K562 (cell line): ENCODE results near the gene TP73. TPM values are rescaled to one million over a fixed set of nuclear protein-coding genes. Genes with fewer than 3 reads are reported as not detected.

Source experiments
- ATAC-seq: fragments of 200-7000 bp; cut with Tn5 transposase; 3 replicates; pipeline ENCODE4 v1.9.1; 2020; ENCODE audit warnings: moderate library complexity
- BruUV-seq: library from RNA; stranded (reverse); fragments of 400-500 nt; replicated peaks from 2 replicates; lab custom pipeline; 2021; lab: Mats Ljungman, UMichigan
- CTCF ChIA-PET: fragments of 300-600 bp; formaldehyde crosslinking; extraction: SDS; loops from one replicate; lab custom pipeline; 2021; ENCODE audit warnings: low intra/inter-chr PET ratio; lab: Yijun Ruan, JAX
- POLR2A ChIA-PET: fragments of 300-600, 350-650 bp; sonication (Branson Sonifier 250); formaldehyde crosslinking; extraction: SDS; loops from one replicate; lab custom pipeline; 2021; ENCODE audit warnings: antibody characterized with exemption, inconsistent platforms; lab: Yijun Ruan, JAX
- DNase-seq, 4 experiments: peaks; one replicate each; pipeline versions ENCODE4 v3.0.0 to v3.0.0-alpha.2; 2011 to 2018; ENCODE audit warnings: low spot score in 3 of 4, mixed read lengths in 3 of 4; ENCODE audit errors: extremely low read depth in 1 of 4
- FAIRE-seq: peaks from 2 replicates; lab custom pipeline; 2011; peaks lifted over from hg19 to GRCh38; lab: Jason Lieb, UNC
- H2AFZ ChIP-seq: 2 replicates; pipeline ENCODE4 v1.6.0; 2011; ENCODE audit warnings: low read depth, low read length, control low read depth, inconsistent platforms
- H3K27ac ChIP-seq: fragments of 200-600 bp; 3 replicates; pipeline ENCODE4 v1.8.0; 2011; ENCODE audit warnings: low read depth, mild to moderate bottlenecking, control low read depth, inconsistent platforms, low read length, moderate library complexity, mixed read lengths; ENCODE audit errors: extremely low read depth
- H3K27me3 ChIP-seq, 2 experiments: fragments of 300-600 bp in 1 of 2; 2 replicates in 1 of 2; 3 replicates in 1 of 2; pipeline versions ENCODE4 v1.6.0 to v1.8.0; 2011; ENCODE audit warnings: inconsistent platforms in 2 of 2, low read length in 2 of 2, mild to moderate bottlenecking in 1 of 2, mixed read lengths in 1 of 2, moderate library complexity in 1 of 2; ENCODE audit not compliant: control insufficient read depth in 2 of 2, insufficient read depth in 2 of 2
- H3K36me3 ChIP-seq: fragments of 300-600 bp; 3 replicates; pipeline ENCODE4 v1.8.0; 2011; ENCODE audit warnings: mild to moderate bottlenecking, low read length, inconsistent platforms; ENCODE audit not compliant: control insufficient read depth, insufficient read depth
- H3K4me1 ChIP-seq, 2 experiments: fragments of 200-600 bp in 1 of 2; replicated peaks in 1 of 2; 2 replicates in 1 of 2; 3 replicates in 1 of 2; pipeline versions ENCODE4 v1.5.1 to v1.8.0; 2011; ENCODE audit warnings: inconsistent platforms in 2 of 2, low read length in 2 of 2, mild to moderate bottlenecking in 1 of 2, mixed read lengths in 1 of 2, moderate library complexity in 1 of 2; ENCODE audit not compliant: control insufficient read depth in 2 of 2, insufficient read depth in 2 of 2
- H3K4me2 ChIP-seq: 2 replicates; pipeline ENCODE4 v1.6.1; 2011; ENCODE audit warnings: low read length, control low read depth, inconsistent platforms, mixed read lengths; ENCODE audit not compliant: insufficient read depth
- H3K4me3 ChIP-seq: fragments of 200-600 bp; sonication (generic), shearing (Covaris generic); 2 replicates; pipeline ENCODE4 v1.5.1; 2016; ENCODE audit warnings: control low read depth, inconsistent platforms
- H3K79me2 ChIP-seq: fragments of 200-600 bp; 3 replicates; pipeline ENCODE4 v1.8.0; 2011; ENCODE audit warnings: low read length, inconsistent platforms; ENCODE audit not compliant: control insufficient read depth, insufficient read depth
- H3K9ac ChIP-seq, 2 experiments: 2 replicates each; pipeline versions ENCODE4 v1.6.0 to v1.6.1; 2011; ENCODE audit warnings: low read depth in 2 of 2, low read length in 2 of 2, control low read depth in 1 of 2, inconsistent platforms in 1 of 2, mild to moderate bottlenecking in 1 of 2, mixed read lengths in 1 of 2; ENCODE audit not compliant: insufficient read depth in 1 of 2
- H3K9me1 ChIP-seq: one replicate; pipeline ENCODE4 v1.6.0; 2011; ENCODE audit warnings: inconsistent platforms, mild to moderate bottlenecking, low read length, moderate library complexity; ENCODE audit not compliant: control insufficient read depth, insufficient read depth
- H3K9me3 ChIP-seq: replicated peaks from 2 replicates; pipeline ENCODE4 v1.5.1; 2011; ENCODE audit warnings: low read depth, low read length, inconsistent platforms; ENCODE audit not compliant: control insufficient read depth, insufficient read depth
- H4K20me1 ChIP-seq: replicated peaks from 2 replicates; pipeline ENCODE4 v1.6.1; 2011; ENCODE audit warnings: low read length, inconsistent platforms, mixed read lengths; ENCODE audit not compliant: control insufficient read depth, insufficient read depth
- MEIS2 ChIP-seq: fragments of 450-650 bp; IDR thresholded peaks from 2 replicates; pipeline ENCODE4 v1.6.1; 2014; ENCODE audit warnings: mild to moderate bottlenecking; ENCODE audit not compliant: partially characterized antibody
- PHB ChIP-seq: fragments of 250-450 bp; sonication (Bioruptor Pico); IDR thresholded peaks from 2 replicates; pipeline ENCODE4 v1.5.0; 2021
- POLR2G ChIP-seq: fragments of 200-400 bp; formaldehyde crosslinking; IDR thresholded peaks from 2 replicates; pipeline ENCODE4 v1.6.1; 2017; ENCODE audit warnings: low read depth, mild to moderate bottlenecking, antibody characterized with exemption, low read length, moderate library complexity
- WGBS: fragments of 100-300 bp; shearing (Covaris generic); methylation state at CpG from one replicate; pipeline ENCODE4 v1.1.6; 2016; ENCODE audit warnings: low coverage, mixed read lengths; ENCODE audit not compliant: insufficient coverage; ENCODE audit errors: missing lambda C conversion rate; 5-methylcytosine and 5-hydroxymethylcytosine counted together
- in situ Hi-C: fragments of 300-500 bp; cut with MboI; formaldehyde crosslinking; loops from 4 replicates; pipeline ENCODE4 v1.15.0; 2018; ENCODE audit warnings: inconsistent platforms, mixed read lengths
- intact Hi-C: fragments of 100-400 bp; cut with micrococcal nuclease; formaldehyde crosslinking; loops from 2 replicates; pipeline ENCODE4 v1.14.2; 2022
- polyA plus RNA-seq, 8 experiments: library from polyadenylated mRNA; depleted of rRNA in 4 of 8; stranded (reverse) in 5 of 8; unstranded in 3 of 8; fragments of >200 nt; fragmentation: Nextera tagmentation in 2 of 8; fragmentation: Illumina TruSeq in 1 of 8; extraction: Ambion mirVana in 2 of 8; extraction: Trizol in 1 of 8; gene quantifications; 2 replicates each; pipeline versions ENCODE4 v1.2.1 to v1.2.3, GENCODE V29; 2011 to 2014; ENCODE audit warnings: inconsistent platforms in 1 of 8, missing spikeins in 1 of 8
- total RNA-seq, 7 experiments: library from RNA; depleted of rRNA in 6 of 7; stranded (reverse); fragments of >200 nt in 6 of 7; fragmentation: Illumina TruSeq in 2 of 7; extraction: Trizol in 2 of 7; gene quantifications; 2 replicates each; pipeline versions ENCODE4 v1.2.1 to v1.2.3, GENCODE V29; 2011 to 2021; ENCODE audit warnings: low replicate concordance in 1 of 7
- TF ChIP-seq, protein P1 (sequence below): fragments of 150-350 bp; conservative IDR thresholded peaks from 2 replicates; pipeline ENCODE4 v1.6.1; 2014; ENCODE audit warnings: low read length

Gene TP73
- total and polyA plus RNA-seq, 9 of the 15 experiments (the other 6 are each of a cell fraction or from before 2014, with no cell fraction given): 0.07 to 1.6 (median 0.40) TPM; not detected in 2

DNA sequence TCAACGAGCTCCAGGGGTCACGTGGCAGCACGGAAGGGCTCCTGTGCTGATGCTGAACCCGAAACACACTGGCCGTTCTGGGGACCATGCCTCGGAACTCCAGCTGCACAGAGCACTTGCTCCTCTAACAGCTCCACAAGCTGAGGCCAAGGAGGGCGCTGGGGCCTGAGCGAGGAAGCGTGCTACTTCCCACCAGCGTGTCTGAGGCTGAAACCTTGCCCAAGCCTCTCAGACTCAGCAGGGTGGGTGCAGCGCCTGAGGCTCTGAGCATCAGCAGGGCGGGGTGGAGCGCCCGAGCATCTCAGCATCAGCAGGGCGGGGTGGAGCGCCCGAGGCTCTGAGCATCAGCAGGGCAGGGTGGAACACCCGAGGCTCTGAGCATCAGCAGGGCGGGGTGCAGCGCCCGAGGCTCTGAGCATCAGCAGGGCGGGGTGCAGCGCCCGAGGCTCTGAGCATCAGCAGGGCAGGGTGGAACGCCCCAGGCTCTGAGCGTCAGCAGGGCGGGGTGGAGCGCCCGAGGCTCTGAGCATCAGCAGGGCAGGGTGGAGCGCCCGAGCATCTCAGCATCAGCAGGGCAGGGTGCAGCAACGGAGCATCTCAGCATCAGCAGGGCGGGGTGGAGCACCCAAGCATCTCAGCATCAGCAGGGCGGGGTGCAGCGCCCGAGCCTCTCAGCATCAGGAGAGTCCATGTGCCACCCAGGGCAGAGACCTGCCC lies 12.0 kb upstream of the TP73 start:
- ChIA-PET POLR2A (no interaction called here), CTCF (no interaction called here)
- no peak for DNase-seq
- no peaks in the 10 kb centered on the region for H3K9me3 ChIP-seq
- TF ChIP-seq MEIS2 (no peak), POLR2G (0 out of 2 replicates have a peak, but pooled peaks have one; percentile 19)
- BruUV-seq: no TSS peak
- no peaks in the 10 kb centered on the region for H3K9me1 ChIP-seq
- H3K4me3 ChIP-seq: no peak overlapping the region
- no peak overlapping the region for H2AFZ ChIP-seq
- 0 out of 2 replicates have a peak, but pooled peaks cover 7% of the 10 kb centered on the region for H4K20me1 ChIP-seq
- in situ Hi-C loops (no loop called here), intact Hi-C loops (no loop called here)
- H3K27ac ChIP-seq: no peak overlapping the region
- H3K36me3 ChIP-seq: peaks cover 49% of the 10 kb centered on the region; the same call in 2 of the 3 replicates
- H3K4me2 ChIP-seq: no peak overlapping the region
- ATAC-seq: no peak
- no peaks in the 10 kb centered on the region for H3K79me2 ChIP-seq
- WGBS: 87% methylated on average over 30 of the region's 36 CpGs
- H3K9ac ChIP-seq: no peak overlapping the region; a peak in 1 of 4 replicates
- no peak for FAIRE-seq
- no peaks in the 10 kb centered on the region for H3K27me3 ChIP-seq
- H3K4me1 ChIP-seq: peaks cover 0 to 8% of the 10 kb centered on the region in 2 experiments; a peak in 1 of 5 replicates

DNA sequence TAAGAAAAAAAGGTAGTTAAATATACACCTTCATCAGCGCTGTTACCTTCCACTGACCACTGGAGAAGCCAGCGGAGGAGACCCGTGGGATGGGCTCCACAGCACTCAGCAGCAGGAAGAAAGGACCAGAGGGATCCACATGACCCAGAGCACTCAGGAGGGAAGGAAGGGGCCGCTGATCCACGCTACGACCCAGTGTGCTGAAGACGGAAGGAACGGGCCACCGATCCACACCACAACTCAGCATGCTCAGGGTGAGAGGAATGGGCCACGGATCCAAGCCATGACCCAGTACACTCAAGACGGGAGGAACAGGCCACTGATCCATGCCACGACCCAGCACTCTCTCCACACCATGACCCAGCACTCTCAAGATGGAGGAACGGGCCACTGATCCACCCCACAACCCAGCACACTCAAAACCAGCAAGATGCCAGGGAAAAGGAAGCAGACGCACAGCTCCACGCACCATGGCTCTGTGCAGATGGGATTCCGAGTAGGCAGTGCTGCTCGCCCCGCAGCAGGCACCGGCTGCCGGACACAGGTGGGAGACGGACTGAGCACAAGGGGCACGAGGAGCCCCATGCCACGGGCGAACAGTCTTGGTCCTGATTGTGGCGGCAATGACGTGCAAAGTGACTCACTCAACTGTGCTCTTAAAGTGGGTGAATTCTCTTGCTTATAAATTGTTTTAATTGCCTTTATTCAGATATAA lies 11.1 kb upstream of the TP73 start:
- ATAC-seq: no peak

More for the DNA sequence above, 11.1 kb upstream of the TP73 start:
- BruUV-seq: no TSS peak
- no peak for TF ChIP-seq PHB (CRISPR knock-in tag)
- TF ChIP-seq, protein P1, sequence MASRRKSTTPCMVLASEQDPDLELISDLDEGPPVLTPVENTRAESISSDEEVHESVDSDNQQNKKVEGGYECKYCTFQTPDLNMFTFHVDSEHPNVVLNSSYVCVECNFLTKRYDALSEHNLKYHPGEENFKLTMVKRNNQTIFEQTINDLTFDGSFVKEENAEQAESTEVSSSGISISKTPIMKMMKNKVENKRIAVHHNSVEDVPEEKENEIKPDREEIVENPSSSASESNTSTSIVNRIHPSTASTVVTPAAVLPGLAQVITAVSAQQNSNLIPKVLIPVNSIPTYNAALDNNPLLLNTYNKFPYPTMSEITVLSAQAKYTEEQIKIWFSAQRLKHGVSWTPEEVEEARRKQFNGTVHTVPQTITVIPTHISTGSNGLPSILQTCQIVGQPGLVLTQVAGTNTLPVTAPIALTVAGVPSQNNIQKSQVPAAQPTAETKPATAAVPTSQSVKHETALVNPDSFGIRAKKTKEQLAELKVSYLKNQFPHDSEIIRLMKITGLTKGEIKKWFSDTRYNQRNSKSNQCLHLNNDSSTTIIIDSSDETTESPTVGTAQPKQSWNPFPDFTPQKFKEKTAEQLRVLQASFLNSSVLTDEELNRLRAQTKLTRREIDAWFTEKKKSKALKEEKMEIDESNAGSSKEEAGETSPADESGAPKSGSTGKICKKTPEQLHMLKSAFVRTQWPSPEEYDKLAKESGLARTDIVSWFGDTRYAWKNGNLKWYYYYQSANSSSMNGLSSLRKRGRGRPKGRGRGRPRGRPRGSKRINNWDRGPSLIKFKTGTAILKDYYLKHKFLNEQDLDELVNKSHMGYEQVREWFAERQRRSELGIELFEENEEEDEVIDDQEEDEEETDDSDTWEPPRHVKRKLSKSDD: no peak
- 0 out of 2 replicates have a peak, but pooled peaks have one; percentile 16 for TF ChIP-seq POLR2G
- TF ChIP-seq, all 486 proteins: peak for 1
- no peaks in the 10 kb centered on the region for H3K9me1 ChIP-seq
- peaks cover 0 to 8% of the 10 kb centered on the region in 2 experiments; a peak in 1 of 5 replicates for H3K4me1 ChIP-seq
- 0 out of 2 replicates have a peak, but pooled peaks cover 7% of the 10 kb centered on the region for H4K20me1 ChIP-seq
- no peak overlapping the region for H3K4me3 ChIP-seq
- FAIRE-seq: no peak
- CTCF ChIA-PET: no interaction called here
- H3K27me3 ChIP-seq: no peaks in the 10 kb centered on the region
- 80% methylated on average over 24 of the region's 26 CpGs for WGBS
- H3K27ac ChIP-seq: no peak overlapping the region
- DNase-seq: no peak
- H2AFZ ChIP-seq: no peak overlapping the region
- in situ Hi-C loops: no loop called here
- H3K9ac ChIP-seq: peak overlapping the region in 1 of 2 experiments; percentile 43; a peak in 1 of 4 replicates
- intact Hi-C loops: no loop called here
- POLR2A ChIA-PET: interaction anchor here (1.8 kb wide), 1 partner anchor 10 kb away, joined by 8 read pairs; no protein-coding TSS in a partner anchor
- H3K4me2 ChIP-seq: no peak overlapping the region
- H3K9me3 ChIP-seq: no peaks in the 10 kb centered on the region
- no peaks in the 10 kb centered on the region for H3K79me2 ChIP-seq
- H3K36me3 ChIP-seq: peaks cover 51% of the 10 kb centered on the region; the same call in 2 of the 3 replicates
